ENCODE measurements around the gene HSPB6. TPM values are rescaled to one million over a fixed set of nuclear protein-coding genes. Genes with fewer than 3 reads are reported as not detected.

The HSPB6 gene
- total RNA-seq, 1 experiment from 2014 or later, result 0.93 TPM

- Histone ChIP-seq H3K4me3 (replicated peaks in 1 of 2; ENCODE audit: low read depth in 1 of 2, low read length in 2 of 2) (no peak overlapping the region), H3K27ac (ENCODE audit: low read depth, low read length) (no peak overlapping the region), H3K4me1 (ENCODE audit: control insufficient read depth in 1 of 2, insufficient read depth in 2 of 2, low read length in 2 of 2) (no peaks in the 10 kb centered on the region), H2AFZ (ENCODE audit: low read depth, low read length, poor library complexity, severe bottlenecking) (no peak overlapping the region), H3K9me2 (ENCODE audit: insufficient read depth) (no peaks in the 10 kb centered on the region), H3K9ac (ENCODE audit: low read length) (no peak overlapping the region), H3K4me2 (ENCODE audit: low read length) (no peak overlapping the region), H3K9me3 (ENCODE audit: control insufficient read depth in 1 of 2, insufficient read depth in 1 of 2, low read depth in 1 of 2, low read length in 2 of 2) (no peaks in the 10 kb centered on the region), H3K79me2 (ENCODE audit: insufficient read depth, low read length) (no peaks in the 10 kb centered on the region), H4K20me1 (ENCODE audit: insufficient read depth) (no peaks in the 10 kb centered on the region), H3K36me3 (ENCODE audit: control insufficient read depth in 1 of 2, insufficient read depth in 2 of 2, low read length in 2 of 2) (peaks cover 0 to 2% of the 10 kb centered on the region in 2 experiments; a peak in 1 of 4 replicates), H3K27me3 (ENCODE audit: insufficient read depth, low read length) (no peaks in the 10 kb centered on the region)
- intact Hi-C loops (cut with micrococcal nuclease), result no loop called here
- no TSS peak for BruUV-seq (replicated peaks)
- RAD21 ChIA-PET (ENCODE audit: low non-redundant PET in 1 of 2, low total read pairs in 2 of 2, uncharacterized antibody in 2 of 2, unreplicated experiment in 2 of 2), result no interaction called here
- POLR2A ChIA-PET, result no interaction called here
- TF ChIP-seq ZFX (IDR thresholded peaks at IDR 0.05) (no peak), SP1 (IDR thresholded peaks at IDR 0.05; ENCODE audit: low read depth) (no peak)
- ATAC-seq (no peak), DNase-seq (ENCODE audit: low read depth, low spot score) (no peak)
- CTCF ChIA-PET, result no interaction called here
Measured at GRCh38 chr19:35786299-35787160, 29.7 kb upstream of the HSPB6 start.

GRCh38 chr19:35785339-35785627, 28.5 kb upstream of the HSPB6 start:
- intact Hi-C loops (cut with micrococcal nuclease), result no loop called here
- POLR2A ChIA-PET, result no interaction called here
- no peak overlapping the region for H2AFZ ChIP-seq (ENCODE audit: low read depth, low read length, poor library complexity, severe bottlenecking)
- H3K9ac ChIP-seq (ENCODE audit: low read length), result no peak overlapping the region
- DNase-seq (ENCODE audit: low read depth, low spot score), result no peak
- H3K4me2 ChIP-seq (ENCODE audit: low read length), result no peak overlapping the region
- H3K4me3 ChIP-seq (replicated peaks in 1 of 2; ENCODE audit: low read depth in 1 of 2, low read length in 2 of 2), result no peak overlapping the region
- ATAC-seq, result no peak
- H3K79me2 ChIP-seq (ENCODE audit: insufficient read depth, low read length), result no peaks in the 10 kb centered on the region
- peaks cover 2 to 4% of the 10 kb centered on the region in 2 experiments; a peak in 2 of 4 replicates for H3K36me3 ChIP-seq (ENCODE audit: control insufficient read depth in 1 of 2, insufficient read depth in 2 of 2, low read length in 2 of 2)
- H4K20me1 ChIP-seq (ENCODE audit: insufficient read depth), result no peaks in the 10 kb centered on the region
- RAD21 ChIA-PET (ENCODE audit: low non-redundant PET in 1 of 2, low total read pairs in 2 of 2, uncharacterized antibody in 2 of 2, unreplicated experiment in 2 of 2), result no interaction called here
- H3K27ac ChIP-seq (ENCODE audit: low read depth, low read length), result no peak overlapping the region
- H3K9me2 ChIP-seq (ENCODE audit: insufficient read depth), result no peaks in the 10 kb centered on the region
- no peaks in the 10 kb centered on the region for H3K27me3 ChIP-seq (ENCODE audit: insufficient read depth, low read length)
- BruUV-seq (replicated peaks), result no TSS peak
- H3K9me3 ChIP-seq (ENCODE audit: control insufficient read depth in 1 of 2, insufficient read depth in 1 of 2, low read depth in 1 of 2, low read length in 2 of 2), result no peaks in the 10 kb centered on the region
- CTCF ChIA-PET, result no interaction called here
- no peaks in the 10 kb centered on the region for H3K4me1 ChIP-seq (ENCODE audit: control insufficient read depth in 1 of 2, insufficient read depth in 2 of 2, low read length in 2 of 2)
- TF ChIP-seq CTCF (IDR thresholded peaks at IDR 0.05 in 2 of 3, conservative IDR thresholded peaks at IDR 0.05 in 1 of 3; ENCODE audit: borderline replicate concordance in 1 of 3, insufficient read depth in 1 of 3, low read depth in 2 of 3, low read length in 2 of 3), result no peak
- TF ChIP-seq EZH2 (IDR thresholded peaks at IDR 0.05), result no peak
- TF ChIP-seq REST (IDR thresholded peaks at IDR 0.05; ENCODE audit: low read depth), result no peak
- no peak for TF ChIP-seq MAX (IDR thresholded peaks at IDR 0.05)
- TF ChIP-seq POLR2A (IDR thresholded peaks at IDR 0.05; ENCODE audit: borderline replicate concordance, extremely low read depth, insufficient read depth, insufficient read length), result no peak
- TF ChIP-seq ZFX (IDR thresholded peaks at IDR 0.05), result no peak
- TF ChIP-seq YY1 (IDR thresholded peaks at IDR 0.05; ENCODE audit: extremely low read depth, insufficient replicate concordance, low read depth, low read length), result no peak
- TF ChIP-seq ELF1 (IDR thresholded peaks at IDR 0.05; ENCODE audit: borderline replicate concordance, low read depth), result no peak
- no peak for TF ChIP-seq ZBTB33 (IDR thresholded peaks at IDR 0.05; ENCODE audit: extremely low read depth, insufficient replicate concordance, low read length)
- TF ChIP-seq RAD21 (IDR thresholded peaks at IDR 0.05; ENCODE audit: low read depth), result no peak
